ENCODE data around the gene MAP2K6.

MAP2K6 gene

GRCh38 chr17:69414408-69415274 is at the start of gene MAP2K6:
Gene MAP2K6, plus strand, starts transcription at chr17:69414697. Its CDS starts 288 bp downstream, at chr17:69414985.
- H3K4me3 ChIP-seq (ENCODE audit: low read length), result peak within 1 kb of the TSS; percentile 81
- TF ChIP-seq ZNF274 (IDR thresholded peaks at IDR 0.05; ENCODE audit: low read depth, low read length), result no peak

- TF ChIP-seq ZNF274 (IDR thresholded peaks at IDR 0.05; ENCODE audit: low read depth, low read length), result no peak
- H3K4me3 ChIP-seq (ENCODE audit: low read length), result no peak overlapping the region
Observed at GRCh38 chr17:69367298-69367697, 47.2 kb upstream of the MAP2K6 start.

- no peak overlapping the region for H3K4me3 ChIP-seq (ENCODE audit: low read length)
- no peak for TF ChIP-seq ZNF274 (IDR thresholded peaks at IDR 0.05; ENCODE audit: low read depth, low read length)
Observed at GRCh38 chr17:69373069-69373468, 41.4 kb upstream of the MAP2K6 start.

- no peak for TF ChIP-seq ZNF274 (IDR thresholded peaks at IDR 0.05; ENCODE audit: low read depth, low read length)
- no peak overlapping the region for H3K4me3 ChIP-seq (ENCODE audit: low read length)
Observed at GRCh38 chr17:69375229-69375628, 39.3 kb upstream of the MAP2K6 start.

- H3K4me3 ChIP-seq (ENCODE audit: low read length), result no peak overlapping the region
- no peak for TF ChIP-seq ZNF274 (IDR thresholded peaks at IDR 0.05; ENCODE audit: low read depth, low read length)
Observed at GRCh38 chr17:69388822-69389442, 25.6 kb upstream of the MAP2K6 start.

GRCh38 chr17:69390795-69391501 is 23.5 kb upstream of the MAP2K6 start:
- H3K4me3 ChIP-seq (ENCODE audit: low read length), result no peak overlapping the region
- TF ChIP-seq ZNF274 (IDR thresholded peaks at IDR 0.05; ENCODE audit: low read depth, low read length), result no peak

GRCh38 chr17:69401251-69401650 is 13.2 kb upstream of the MAP2K6 start:
- H3K4me3 ChIP-seq (ENCODE audit: low read length), result no peak overlapping the region
- TF ChIP-seq ZNF274 (IDR thresholded peaks at IDR 0.05; ENCODE audit: low read depth, low read length), result no peak

GRCh38 chr17:69402052-69402451 is 12.4 kb upstream of the MAP2K6 start:
- no peak for TF ChIP-seq ZNF274 (IDR thresholded peaks at IDR 0.05; ENCODE audit: low read depth, low read length)

GRCh38 chr17:69404399-69404798 is 10.1 kb upstream of the MAP2K6 start:
- TF ChIP-seq ZNF274 (IDR thresholded peaks at IDR 0.05; ENCODE audit: low read depth, low read length), result no peak
- no peak overlapping the region for H3K4me3 ChIP-seq (ENCODE audit: low read length)

More at GRCh38 chr17:69402052-69402451, 12.4 kb upstream of the MAP2K6 start:
- no peak overlapping the region for H3K4me3 ChIP-seq (ENCODE audit: low read length)

GRCh38 chr17:69405096-69405495 is 9.4 kb upstream of the MAP2K6 start:
- TF ChIP-seq ZNF274 (IDR thresholded peaks at IDR 0.05; ENCODE audit: low read depth, low read length), result no peak
- no peak overlapping the region for H3K4me3 ChIP-seq (ENCODE audit: low read length)

- TF ChIP-seq ZNF274 (IDR thresholded peaks at IDR 0.05; ENCODE audit: low read depth, low read length), result no peak
Observed at GRCh38 chr17:69406941-69407340, 7.6 kb upstream of the MAP2K6 start.

GRCh38 chr17:69407759-69408158 is 6.7 kb upstream of the MAP2K6 start:
- TF ChIP-seq ZNF274 (IDR thresholded peaks at IDR 0.05; ENCODE audit: low read depth, low read length), result no peak
- H3K4me3 ChIP-seq (ENCODE audit: low read length), result no peak overlapping the region

More at GRCh38 chr17:69406941-69407340, 7.6 kb upstream of the MAP2K6 start:
- no peak overlapping the region for H3K4me3 ChIP-seq (ENCODE audit: low read length)

GRCh38 chr17:69410671-69411070 is 3.8 kb upstream of the MAP2K6 start:
- no peak for TF ChIP-seq ZNF274 (IDR thresholded peaks at IDR 0.05; ENCODE audit: low read depth, low read length)
- no peak overlapping the region for H3K4me3 ChIP-seq (ENCODE audit: low read length)

- H3K4me3 ChIP-seq (ENCODE audit: low read length), result no peak overlapping the region
- no peak for TF ChIP-seq ZNF274 (IDR thresholded peaks at IDR 0.05; ENCODE audit: low read depth, low read length)
Observed at GRCh38 chr17:69411766-69412165, 2.7 kb upstream of the MAP2K6 start.
